B cell (primary cell): Measurements from ENCODE around the gene NPBWR2. TPM values are rescaled to one million over a fixed set of nuclear protein-coding genes. Genes with fewer than 3 reads are reported as not detected.

Experiments used
- ATAC-seq: fragments of 200-7000 bp; cut with Tn5 transposase; one replicate; pipeline ENCODE4 v1.10.0; 2021; ENCODE audit warnings: low read depth, mild to moderate bottlenecking, moderate number of reproducible peaks, moderate library complexity
- CTCF ChIA-PET: fragments of 350-600 bp; sonication (Branson Sonifier 250); formaldehyde crosslinking; loops from one replicate; lab custom pipeline; 2021; ENCODE audit warnings: antibody characterized with exemption, inconsistent platforms; lab: Charles Lee
- POLR2A ChIA-PET: fragments of 350-600 bp; sonication (Branson Sonifier 250); formaldehyde crosslinking; loops from one replicate; lab custom pipeline; 2021; ENCODE audit warnings: antibody characterized with exemption; lab: Charles Lee
- DNase-seq: peaks from one replicate; pipeline ENCODE4 v3.0.0; 2013
- H2AFZ ChIP-seq: 2 replicates; pipeline ENCODE4 v1.6.1; 2012; ENCODE audit warnings: mild to moderate bottlenecking, low read depth, low read length; ENCODE audit not compliant: insufficient read depth, poor library complexity, severe bottlenecking
- H3K27ac ChIP-seq, 2 donors: 1 replicate in 1 of 2; 2 replicates in 1 of 2; pipeline ENCODE4 v1.5.1; 2012 to 2013; ENCODE audit warnings: low read length in 2 of 2, mild to moderate bottlenecking in 2 of 2, moderate library complexity in 1 of 2
- H3K27me3 ChIP-seq, 4 experiments: fragments of 200-600 bp in 1 of 4; sonication (generic) in 1 of 4; replicated peaks in 1 of 4; 1 replicate in 2 of 4; 2 replicates in 2 of 4; pipeline versions ENCODE4 v1.6.1 to v1.7.0; 2013 to 2016; ENCODE audit warnings: low read length in 3 of 4, mild to moderate bottlenecking in 2 of 4, mixed read lengths in 1 of 4, moderate library complexity in 1 of 4; ENCODE audit not compliant: insufficient read depth in 4 of 4, control insufficient read depth in 3 of 4; ENCODE audit errors: control extremely low read depth in 1 of 4
- H3K36me3 ChIP-seq, 2 experiments: replicated peaks in 1 of 2; 1 replicate in 1 of 2; 2 replicates in 1 of 2; pipeline versions ENCODE4 v1.6.1 to v1.7.1; 2013; ENCODE audit warnings: low read length in 1 of 2; ENCODE audit not compliant: insufficient read depth in 2 of 2, control insufficient read depth in 1 of 2; ENCODE audit errors: control extremely low read depth in 1 of 2, extremely low read depth in 1 of 2
- H3K4me1 ChIP-seq, 2 donors: fragments of 200-600 bp in 1 of 2; sonication (generic) in 1 of 2; 1 replicate in 1 of 2; 2 replicates in 1 of 2; pipeline versions ENCODE4 v1.5.1 to v1.6.1; 2013 to 2017; ENCODE audit warnings: low read length in 2 of 2; ENCODE audit not compliant: control insufficient read depth in 2 of 2, insufficient read depth in 2 of 2
- H3K4me2 ChIP-seq: replicated peaks from 2 replicates; pipeline ENCODE3; 2012; ENCODE audit warnings: mild to moderate bottlenecking, low read depth, low read length; ENCODE audit not compliant: poor library complexity, severe bottlenecking
- H3K4me3 ChIP-seq, 5 experiments: fragments of 200-600 bp in 1 of 5; sonication (generic) in 1 of 5; 1 replicate in 3 of 5; 2 replicates in 2 of 5; pipeline versions ENCODE4 v1.5.1 to v1.7.0; 2011 to 2016; ENCODE audit warnings: low read length in 4 of 5, mild to moderate bottlenecking in 4 of 5, low read depth in 2 of 5, control low read depth in 1 of 5, moderate library complexity in 1 of 5; ENCODE audit not compliant: insufficient read depth in 1 of 5; ENCODE audit errors: control extremely low read depth in 1 of 5, extremely low read depth in 1 of 5
- H3K79me2 ChIP-seq: fragments of 200-600 bp; sonication (generic); one replicate; pipeline ENCODE4 v1.6.0; 2016; ENCODE audit warnings: low read length; ENCODE audit not compliant: control insufficient read depth, insufficient read depth
- H3K9ac ChIP-seq: fragments of 200-600 bp; sonication (generic); 2 replicates; pipeline ENCODE4 v1.6.1; 2017; ENCODE audit warnings: mild to moderate bottlenecking, low read length, moderate library complexity
- H3K9me3 ChIP-seq, 3 donors: one replicate each; pipeline versions ENCODE4 v1.6.1 to v1.7.1; 2013; ENCODE audit warnings: low read length in 2 of 3; ENCODE audit not compliant: control insufficient read depth in 2 of 3, insufficient read depth in 1 of 3; ENCODE audit errors: control extremely low read depth in 1 of 3
- H4K20me1 ChIP-seq: 2 replicates; pipeline ENCODE4 v1.6.0; 2012; ENCODE audit warnings: mild to moderate bottlenecking, low read length; ENCODE audit not compliant: insufficient read depth, control insufficient read depth, poor library complexity, severe bottlenecking
- H3K27ac Mint-ChIP-seq: one replicate; pipeline ENCODE4 v1.8.0; 2021; ENCODE audit warnings: mixed read lengths
- H3K27me3 Mint-ChIP-seq: one replicate; pipeline ENCODE4 v1.8.0; 2021; ENCODE audit warnings: mixed read lengths
- H3K4me1 Mint-ChIP-seq: one replicate; pipeline ENCODE4 v1.8.0; 2021; ENCODE audit warnings: mixed read lengths
- H3K4me3 Mint-ChIP-seq: one replicate; pipeline ENCODE4 v1.8.0; 2021; ENCODE audit warnings: mixed read lengths
- H3K9me3 Mint-ChIP-seq: one replicate; pipeline ENCODE4 v1.8.0; 2022; ENCODE audit warnings: mixed read lengths; ENCODE audit not compliant: insufficient read depth
- EZH2 ChIP-seq: IDR thresholded peaks from 2 replicates; pipeline ENCODE4 v1.6.1; 2012; ENCODE audit warnings: borderline replicate concordance, low read depth, mild to moderate bottlenecking, moderate library complexity, low read length; ENCODE audit not compliant: insufficient read depth, poor library complexity, severe bottlenecking
- WGBS: methylation state at CpG from one replicate; pipeline ENCODE4 v1.1.5; 2013; ENCODE audit warnings: missing lambda C conversion rate; ENCODE audit not compliant: insufficient coverage; 5-methylcytosine and 5-hydroxymethylcytosine counted together
- intact Hi-C: fragments of 100-400 bp; cut with micrococcal nuclease; formaldehyde crosslinking; loops from one replicate; pipeline ENCODE4 v1.10.0; 2022
- polyA plus RNA-seq: library from polyadenylated mRNA; depleted of rRNA; stranded (reverse); fragments of >200 nt; gene quantifications from 2 replicates; pipeline ENCODE4 v1.2.3, GENCODE V29; 2012
- total RNA-seq, 2 donors: library from RNA; stranded (reverse); fragments of 120-200 nt in 1 of 2; gene quantifications; 1 replicate in 1 of 2; 2 replicates in 1 of 2; pipeline versions ENCODE4 v1.2.3 to v1.2.4, GENCODE V29; 2013 to 2022
- TF ChIP-seq, protein P1 (sequence below): fragments of 200-600 bp; IDR thresholded peaks from one replicate; pipeline ENCODE4 v1.8.0; 2022; ENCODE audit warnings: antibody characterized with exemption, mild to moderate bottlenecking

The NPBWR2 gene
- total and polyA plus RNA-seq, 2 donors (not counting 1 experiment from before 2014, with no cell fraction given): 0.21 TPM; not detected in 1

DNA sequence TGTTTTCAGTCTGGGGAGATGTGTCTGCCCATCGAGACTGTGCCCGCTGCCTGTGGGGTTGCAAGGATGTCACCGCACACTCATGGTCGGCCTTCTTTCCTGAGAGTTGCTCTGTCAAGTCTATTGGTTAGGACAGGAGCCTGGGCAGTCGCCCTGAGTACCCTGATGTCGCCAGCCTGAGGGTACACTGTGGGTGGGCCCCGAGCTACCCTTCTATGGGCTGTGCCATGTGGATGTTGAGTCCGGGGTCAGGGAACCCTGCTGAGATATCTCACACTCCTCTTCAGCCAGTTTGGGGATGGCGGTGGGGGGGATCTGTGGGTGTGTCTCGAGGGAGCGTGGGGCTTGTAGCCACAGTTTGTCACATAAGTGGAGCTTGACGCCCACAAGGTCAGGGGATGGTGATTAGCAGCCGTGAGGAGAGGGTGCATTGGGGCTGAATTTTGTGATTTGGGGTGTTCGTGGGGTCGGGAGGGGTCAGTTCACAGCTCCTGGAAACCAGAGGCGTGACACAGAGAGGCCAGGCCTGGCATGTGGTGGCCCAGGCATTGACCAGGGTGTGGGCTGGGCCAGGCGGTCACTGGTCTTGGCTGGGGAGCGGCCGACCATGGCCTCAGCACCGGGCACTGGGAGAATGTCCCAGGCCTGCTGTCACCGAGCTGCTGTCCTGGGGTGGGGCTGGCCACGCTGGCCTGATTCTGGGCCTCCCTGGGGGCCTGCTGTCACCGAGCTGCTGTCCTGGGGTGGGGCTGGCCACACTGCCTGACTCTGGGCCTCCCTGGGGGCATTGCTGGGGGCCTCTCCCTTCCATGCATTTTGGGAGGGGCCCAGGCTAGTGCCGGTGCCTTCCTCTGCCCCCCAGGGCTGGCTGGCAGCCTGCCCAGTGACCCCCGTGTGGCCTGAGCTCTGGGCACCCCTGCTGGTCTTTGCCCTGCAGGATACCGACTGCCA is 1.6 kb upstream of the NPBWR2 start:
- Mint-ChIP-seq H3K27ac (peak overlapping the region; percentile 6), H3K4me1 (peaks cover 36% of the 10 kb centered on the region), H3K4me3 (no peak overlapping the region), H3K27me3 (no peaks in the 10 kb centered on the region), H3K9me3 (no peaks in the 10 kb centered on the region)
- Histone ChIP-seq H3K9me3 (no peaks in the 10 kb centered on the region), H3K4me3 (no peak overlapping the region), H4K20me1 (no peaks in the 10 kb centered on the region), H3K4me1 (peaks cover 20 to 41% of the 10 kb centered on the region in 2 donors), H3K9ac (no peak overlapping the region), H3K79me2 (no peaks in the 10 kb centered on the region), H3K4me2 (peak overlapping the region; percentile 66), H3K27me3 (peaks cover 0 to 3% (median 0%) of the 10 kb centered on the region in 4 experiments), H3K27ac (no peak overlapping the region), H2AFZ (no peak overlapping the region), H3K36me3 (no peaks in the 10 kb centered on the region)
- ATAC-seq (no peak), DNase-seq (no peak)
- intact Hi-C loops: no loop called here
- CTCF ChIA-PET: interaction anchor here (0.8 to 4.6 kb wide), 6 partner anchors 9 to 65 kb away, joined by 3 to 23 read pairs (median 6); partner anchors contain the start of gene LKAAEAR1
- WGBS: 80% methylated on average over 23 of the region's 26 CpGs
- POLR2A ChIA-PET: no interaction called here
- TF ChIP-seq EZH2: no peak
- TF ChIP-seq, protein P1, sequence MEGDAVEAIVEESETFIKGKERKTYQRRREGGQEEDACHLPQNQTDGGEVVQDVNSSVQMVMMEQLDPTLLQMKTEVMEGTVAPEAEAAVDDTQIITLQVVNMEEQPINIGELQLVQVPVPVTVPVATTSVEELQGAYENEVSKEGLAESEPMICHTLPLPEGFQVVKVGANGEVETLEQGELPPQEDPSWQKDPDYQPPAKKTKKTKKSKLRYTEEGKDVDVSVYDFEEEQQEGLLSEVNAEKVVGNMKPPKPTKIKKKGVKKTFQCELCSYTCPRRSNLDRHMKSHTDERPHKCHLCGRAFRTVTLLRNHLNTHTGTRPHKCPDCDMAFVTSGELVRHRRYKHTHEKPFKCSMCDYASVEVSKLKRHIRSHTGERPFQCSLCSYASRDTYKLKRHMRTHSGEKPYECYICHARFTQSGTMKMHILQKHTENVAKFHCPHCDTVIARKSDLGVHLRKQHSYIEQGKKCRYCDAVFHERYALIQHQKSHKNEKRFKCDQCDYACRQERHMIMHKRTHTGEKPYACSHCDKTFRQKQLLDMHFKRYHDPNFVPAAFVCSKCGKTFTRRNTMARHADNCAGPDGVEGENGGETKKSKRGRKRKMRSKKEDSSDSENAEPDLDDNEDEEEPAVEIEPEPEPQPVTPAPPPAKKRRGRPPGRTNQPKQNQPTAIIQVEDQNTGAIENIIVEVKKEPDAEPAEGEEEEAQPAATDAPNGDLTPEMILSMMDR: no peak
